NCI-H1436 treated with DMSO at 0.1 percent for 48 hours (cell line): ENCODE results near the gene C15orf61.

ENCODE experiments used
- DNase-seq: peaks from one replicate; lab custom pipeline; 2025; lab: John Stamatoyannopoulos, UW

Gene C15orf61

GRCh38 chr15:67521029-67521782 is at the start of gene C15orf61:
Gene C15orf61, plus strand, starts transcription at chr15:67521131. Its CDS starts 118 bp downstream, at chr15:67521249.
- peak; percentile 6 for DNase-seq

- DNase-seq: no peak
Observed at GRCh38 chr15:67472957-67473356, 48.0 kb upstream of the C15orf61 start.

- DNase-seq: no peak
Observed at GRCh38 chr15:67474405-67475110, 46.4 kb upstream of the C15orf61 start.

- DNase-seq: no peak
Observed at GRCh38 chr15:67479781-67480505, 41.0 kb upstream of the C15orf61 start.

- DNase-seq: no peak
Observed at GRCh38 chr15:67480741-67481140, 40.2 kb upstream of the C15orf61 start.

GRCh38 chr15:67481680-67482079 is 39.3 kb upstream of the C15orf61 start:
- no peak for DNase-seq

- no peak for DNase-seq
Observed at GRCh38 chr15:67495585-67495984, 25.3 kb upstream of the C15orf61 start.

- no peak for DNase-seq
Observed at GRCh38 chr15:67501177-67501835, 19.6 kb upstream of the C15orf61 start.

GRCh38 chr15:67501836-67502461 is 19.0 kb upstream of the C15orf61 start:
- no peak for DNase-seq

GRCh38 chr15:67504056-67504455 is 16.9 kb upstream of the C15orf61 start:
- DNase-seq: no peak

GRCh38 chr15:67504796-67505195 is 16.1 kb upstream of the C15orf61 start:
- no peak for DNase-seq

- no peak for DNase-seq
Observed at GRCh38 chr15:67505675-67506572, 15.0 kb upstream of the C15orf61 start.

GRCh38 chr15:67506775-67507747 is 13.9 kb upstream of the C15orf61 start:
- no peak for DNase-seq

- DNase-seq: no peak
Observed at GRCh38 chr15:67508407-67508806, 12.5 kb upstream of the C15orf61 start.

GRCh38 chr15:67509918-67510317 is 11.0 kb upstream of the C15orf61 start:
- DNase-seq: no peak

- no peak for DNase-seq
Observed at GRCh38 chr15:67510597-67511190, 10.2 kb upstream of the C15orf61 start.

- DNase-seq: no peak
Observed at GRCh38 chr15:67511606-67512005, 9.3 kb upstream of the C15orf61 start.

GRCh38 chr15:67512140-67512539 is 8.8 kb upstream of the C15orf61 start:
- no peak for DNase-seq
